Measurements from ENCODE around the gene PHOSPHO1.
A peak's percentile ranks its signal among the peaks of the same experiment; 100 is the strongest.

Gene PHOSPHO1

DNA sequence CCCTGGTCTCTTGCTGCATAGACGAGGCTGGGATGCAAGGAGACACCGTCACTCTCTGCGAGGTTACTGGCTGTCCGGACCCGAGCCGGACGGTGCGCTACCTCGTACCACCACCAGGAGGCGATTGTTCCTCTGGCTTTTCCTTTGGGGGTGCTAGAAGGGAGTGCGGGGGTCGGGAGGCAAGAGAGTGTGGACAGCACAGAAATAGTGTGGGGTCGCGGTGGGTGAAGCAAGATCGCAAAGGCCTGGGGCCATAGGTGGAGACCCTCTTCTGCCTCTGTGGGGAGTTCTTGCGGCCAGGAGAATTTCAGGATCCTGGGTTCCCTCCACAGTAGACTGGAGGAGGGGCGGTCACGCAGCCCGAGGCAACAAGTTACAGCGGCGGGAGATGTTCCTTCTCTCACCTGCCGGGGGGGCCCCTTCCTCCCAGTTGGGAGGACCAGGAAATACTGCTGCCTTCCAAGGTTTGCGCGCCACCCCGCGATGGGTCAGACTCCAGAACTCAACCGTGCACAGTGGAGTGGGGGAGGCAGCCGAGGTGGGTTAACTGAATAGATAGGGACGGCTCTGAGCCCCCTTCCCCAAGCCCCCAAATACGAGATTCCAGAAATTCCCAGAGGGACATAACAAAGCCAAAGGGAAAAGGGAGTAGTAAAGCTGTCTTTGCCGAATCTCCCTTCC lies 6.9 kb downstream of the PHOSPHO1 start:
- TF ChIP-seq ZFX (IDR thresholded peaks at IDR 0.05): no peak
- TF ChIP-seq, protein P1, sequence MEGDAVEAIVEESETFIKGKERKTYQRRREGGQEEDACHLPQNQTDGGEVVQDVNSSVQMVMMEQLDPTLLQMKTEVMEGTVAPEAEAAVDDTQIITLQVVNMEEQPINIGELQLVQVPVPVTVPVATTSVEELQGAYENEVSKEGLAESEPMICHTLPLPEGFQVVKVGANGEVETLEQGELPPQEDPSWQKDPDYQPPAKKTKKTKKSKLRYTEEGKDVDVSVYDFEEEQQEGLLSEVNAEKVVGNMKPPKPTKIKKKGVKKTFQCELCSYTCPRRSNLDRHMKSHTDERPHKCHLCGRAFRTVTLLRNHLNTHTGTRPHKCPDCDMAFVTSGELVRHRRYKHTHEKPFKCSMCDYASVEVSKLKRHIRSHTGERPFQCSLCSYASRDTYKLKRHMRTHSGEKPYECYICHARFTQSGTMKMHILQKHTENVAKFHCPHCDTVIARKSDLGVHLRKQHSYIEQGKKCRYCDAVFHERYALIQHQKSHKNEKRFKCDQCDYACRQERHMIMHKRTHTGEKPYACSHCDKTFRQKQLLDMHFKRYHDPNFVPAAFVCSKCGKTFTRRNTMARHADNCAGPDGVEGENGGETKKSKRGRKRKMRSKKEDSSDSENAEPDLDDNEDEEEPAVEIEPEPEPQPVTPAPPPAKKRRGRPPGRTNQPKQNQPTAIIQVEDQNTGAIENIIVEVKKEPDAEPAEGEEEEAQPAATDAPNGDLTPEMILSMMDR (conservative IDR thresholded peaks at IDR 0.05): peak; percentile 89

DNA sequence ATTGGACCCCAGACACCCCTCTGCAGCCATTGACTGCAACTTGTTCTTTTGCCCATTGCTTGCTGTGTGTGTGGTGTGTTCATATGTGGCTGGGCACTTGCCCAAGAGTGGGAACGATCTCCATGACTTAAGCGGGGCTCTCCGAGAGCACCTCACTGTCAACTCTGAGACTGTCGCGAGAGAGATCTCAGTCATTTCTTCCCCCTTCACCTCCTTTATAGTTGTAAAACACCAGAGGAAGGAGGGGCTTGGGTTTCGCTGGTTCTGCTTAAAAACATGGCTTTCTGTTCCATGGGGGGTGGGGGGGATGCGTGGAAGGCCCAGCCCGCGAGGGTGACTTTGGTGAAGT lies 7.4 kb downstream of the PHOSPHO1 start:
- TF ChIP-seq, protein P1 (conservative IDR thresholded peaks at IDR 0.05): no peak
- H3K27ac ChIP-seq: no peak overlapping the region

More for the DNA sequence above, 6.9 kb downstream of the PHOSPHO1 start:
- H3K27ac ChIP-seq: no peak overlapping the region

DNA sequence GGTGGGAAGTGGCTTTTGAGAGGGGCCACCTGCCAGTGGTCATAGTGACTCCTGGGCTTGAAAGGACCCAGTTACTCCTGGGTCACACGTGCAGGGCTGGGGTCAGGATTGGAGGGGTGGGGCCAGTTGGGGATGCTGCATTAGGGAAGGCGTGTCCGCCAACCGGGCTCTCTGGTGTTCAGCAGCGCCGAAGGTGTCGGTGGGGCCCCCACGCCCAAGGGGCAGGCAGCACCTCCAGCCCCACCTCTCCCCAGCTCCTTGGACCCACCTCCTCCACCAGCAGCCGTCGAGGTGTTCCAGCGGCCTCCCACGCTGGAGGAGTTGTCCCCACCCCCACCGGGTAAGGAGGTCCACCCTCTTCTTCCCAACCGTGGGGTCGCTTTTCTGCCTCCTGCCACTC lies 10.6 kb downstream of the PHOSPHO1 start:
- TF ChIP-seq ZFX (IDR thresholded peaks at IDR 0.05): no peak
- TF ChIP-seq, protein P1 (conservative IDR thresholded peaks at IDR 0.05): no peak; the same call in 1 of the 2 replicates

DNA sequence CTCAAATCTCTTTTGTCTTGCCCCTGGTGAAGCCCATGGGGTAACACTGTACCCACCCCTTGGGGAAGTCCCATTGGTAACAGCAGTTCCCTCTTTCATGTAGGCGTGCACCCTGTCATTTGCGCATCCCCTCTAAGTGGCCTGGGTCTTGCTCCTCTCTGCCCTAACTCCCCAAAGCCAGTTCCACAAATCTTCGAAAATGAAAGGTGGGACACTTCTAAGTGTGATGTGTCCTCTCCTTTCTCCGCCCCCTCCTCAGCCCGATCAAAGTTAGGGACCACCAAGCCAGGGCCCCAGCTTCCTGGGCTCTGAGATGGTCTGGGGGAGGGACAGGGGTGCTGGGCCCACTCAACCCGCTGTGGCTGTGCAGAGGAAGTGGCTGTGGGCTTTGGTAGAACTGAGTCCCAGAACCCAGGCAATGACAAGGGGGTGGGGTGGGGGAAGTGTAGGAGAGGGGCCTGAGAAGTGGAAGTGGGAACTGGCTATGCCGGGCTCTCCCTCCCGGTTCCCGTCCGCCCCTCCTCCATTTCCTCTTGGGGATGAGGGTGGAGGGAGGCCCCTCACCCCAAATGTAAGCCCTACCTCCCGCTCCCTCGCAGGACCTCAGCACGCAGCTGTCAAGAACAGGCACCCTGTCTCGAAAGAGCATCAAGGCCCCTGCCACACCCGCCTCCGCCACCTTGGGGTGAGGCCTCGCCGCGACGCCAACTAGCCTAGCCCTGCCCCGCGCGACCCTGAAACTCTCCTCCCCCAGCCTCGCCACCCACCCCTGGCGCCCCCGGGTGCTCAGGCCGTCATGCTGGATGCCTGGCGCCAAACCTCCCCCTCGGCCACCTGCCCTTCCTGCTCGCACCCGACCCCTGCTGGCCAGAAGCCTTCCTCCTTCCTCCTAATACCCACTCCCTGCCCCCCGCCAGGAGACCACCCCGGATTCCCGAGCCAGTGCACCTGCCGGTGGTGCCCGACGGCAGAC lies 11.4 kb downstream of the PHOSPHO1 start:
- TF ChIP-seq ZFX (IDR thresholded peaks at IDR 0.05): no peak
- TF ChIP-seq, protein P1 (conservative IDR thresholded peaks at IDR 0.05): no peak
- H3K27ac ChIP-seq: no peak overlapping the region

More for the DNA sequence above, 10.6 kb downstream of the PHOSPHO1 start:
- H3K27ac ChIP-seq: no peak overlapping the region

DNA sequence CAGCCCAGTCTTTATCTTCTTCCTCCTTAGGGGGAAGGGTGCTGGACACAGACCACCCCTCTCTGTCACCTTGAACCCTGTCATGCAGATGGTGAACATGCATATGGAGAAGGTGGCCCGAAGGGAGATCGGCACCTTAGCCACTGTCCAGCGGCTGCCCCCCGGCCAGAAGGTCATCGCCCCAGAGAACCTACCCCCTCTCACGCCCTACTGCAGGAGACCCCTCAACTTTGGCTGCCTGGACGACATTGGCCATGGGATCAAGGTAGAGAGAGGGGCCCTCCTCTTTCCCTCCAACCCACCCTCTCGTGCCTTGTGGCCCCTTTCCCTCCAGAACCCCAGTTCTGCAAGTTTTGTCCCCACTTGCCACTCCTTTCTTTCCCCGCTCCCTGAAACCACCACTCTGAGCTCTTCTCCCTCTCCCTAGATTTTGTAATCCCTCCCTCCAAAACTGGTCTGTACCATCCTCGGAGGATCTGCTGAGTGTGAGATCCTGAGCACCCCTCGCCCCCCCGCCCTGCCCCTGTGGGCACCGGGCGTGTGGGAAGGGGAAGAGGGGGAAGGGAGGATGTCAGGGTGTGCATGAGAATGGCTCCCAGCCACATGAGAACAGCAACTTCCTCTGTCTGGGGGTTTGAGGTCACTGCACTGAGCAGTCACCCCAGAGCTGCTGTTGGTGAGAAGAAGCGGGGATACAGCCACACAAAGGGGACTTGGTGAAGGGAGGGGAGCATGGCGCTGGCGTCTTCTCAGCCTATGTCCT lies 12.8 kb downstream of the PHOSPHO1 start:
- no peak overlapping the region for H3K27ac ChIP-seq
- no peak for TF ChIP-seq ZFX (IDR thresholded peaks at IDR 0.05)
- TF ChIP-seq, protein P1 (conservative IDR thresholded peaks at IDR 0.05): no peak

DNA sequence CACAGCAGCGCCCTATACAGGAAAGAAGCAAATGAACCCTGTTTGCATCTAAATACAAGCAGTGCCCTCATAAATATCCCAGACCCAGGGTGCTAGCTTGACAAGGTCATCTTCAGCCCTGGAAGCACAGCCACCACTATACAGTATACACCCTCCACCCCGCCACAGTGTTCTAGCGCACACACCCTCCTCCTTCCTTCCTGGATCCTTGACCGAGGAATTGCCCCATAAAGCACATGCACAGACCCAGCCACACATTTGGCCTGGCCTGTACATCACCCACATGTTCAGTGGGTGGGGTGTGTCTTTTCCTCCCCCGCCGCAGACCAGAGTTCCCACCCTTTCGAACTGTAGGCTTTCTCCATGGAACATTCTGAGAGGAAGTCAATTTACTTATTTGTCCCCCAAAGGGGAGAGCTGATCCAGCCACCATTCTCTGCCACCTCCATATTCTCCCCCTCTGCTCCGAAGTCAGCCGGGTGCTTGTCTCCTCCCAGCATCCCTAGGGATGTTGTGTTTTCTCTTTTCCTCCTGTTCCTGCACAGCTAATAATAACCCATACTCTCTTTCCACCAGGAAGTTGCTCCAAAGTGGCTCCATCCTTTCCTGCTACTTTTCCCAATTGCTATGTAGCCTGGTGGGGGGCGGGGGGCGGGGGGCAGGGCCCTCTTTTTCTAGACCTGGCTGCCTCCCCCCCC lies 13.5 kb downstream of the PHOSPHO1 start:
- TF ChIP-seq, protein P1 (conservative IDR thresholded peaks at IDR 0.05): no peak
- TF ChIP-seq ZFX (IDR thresholded peaks at IDR 0.05): no peak
- no peak overlapping the region for H3K27ac ChIP-seq

Data from C4-2B (cell line).